Measurements from ENCODE around the gene MTF1. TPM values are rescaled to one million over a fixed set of nuclear protein-coding genes. Genes with fewer than 3 reads are reported as not detected.

The MTF1 gene
- total RNA-seq, 1 donor = 4.3 TPM

- Histone ChIP-seq H3K79me2 (ENCODE audit: insufficient read depth, low read length) (no peaks in the 10 kb centered on the region), H3K9me3 (ENCODE audit: low read depth, low read length) (no peaks in the 10 kb centered on the region), H3K36me3 (ENCODE audit: insufficient read depth, low read length) (no peaks in the 10 kb centered on the region), H3K4me2 (ENCODE audit: insufficient read depth, low read length) (no peak overlapping the region), H3K27me3 (ENCODE audit: insufficient read depth, low read length) (peaks cover 47% of the 10 kb centered on the region), H4K20me1 (ENCODE audit: insufficient read depth, low read length) (no peaks in the 10 kb centered on the region), H3K27ac (ENCODE audit: low read depth, low read length) (no peak overlapping the region), H3K4me1 (ENCODE audit: insufficient read depth, low read length) (no peaks in the 10 kb centered on the region), H2AFZ (ENCODE audit: low read length) (no peak overlapping the region), H3K4me3 (ENCODE audit: insufficient read depth, low read length) (no peak overlapping the region)
- peak; percentile 67 for DNase-seq (ENCODE audit: insufficient read length, low spot score, missing footprints)
- TF ChIP-seq CTCF (IDR thresholded peaks at IDR 0.05; ENCODE audit: extremely low read depth, low read depth, low read length) = no peak
Measured at GRCh38 chr1:37763791-37764413, 95.5 kb downstream of the MTF1 start.

DNA sequence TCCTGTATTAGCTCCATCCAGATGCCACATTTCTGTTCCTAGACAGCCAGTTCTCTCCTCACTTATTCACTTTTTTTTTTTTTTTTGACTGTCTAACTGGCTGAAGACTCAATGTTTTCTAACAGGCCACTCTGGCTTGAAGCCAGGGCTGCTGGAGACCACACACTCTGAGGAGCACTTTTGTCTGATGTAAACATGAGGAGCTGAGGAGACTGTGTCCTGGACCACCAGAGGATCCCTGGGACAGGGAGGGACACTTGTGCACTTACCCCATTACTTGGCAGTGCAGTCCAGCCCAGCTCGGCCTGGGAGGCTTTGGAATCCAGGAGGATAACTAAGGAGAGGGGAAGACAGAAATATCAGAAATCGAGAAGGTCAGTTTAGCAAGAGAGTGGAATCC is 96.9 kb downstream of the MTF1 start:
- TF ChIP-seq CTCF (IDR thresholded peaks at IDR 0.05; ENCODE audit: extremely low read depth, low read depth, low read length) = no peak
- Histone ChIP-seq H2AFZ (ENCODE audit: low read length) (no peak overlapping the region), H3K4me1 (ENCODE audit: insufficient read depth, low read length) (no peaks in the 10 kb centered on the region), H3K27me3 (ENCODE audit: insufficient read depth, low read length) (peaks cover 42% of the 10 kb centered on the region), H4K20me1 (ENCODE audit: insufficient read depth, low read length) (no peaks in the 10 kb centered on the region), H3K27ac (ENCODE audit: low read depth, low read length) (no peak overlapping the region), H3K4me2 (ENCODE audit: insufficient read depth, low read length) (no peak overlapping the region), H3K4me3 (ENCODE audit: insufficient read depth, low read length) (no peak overlapping the region), H3K9me3 (ENCODE audit: low read depth, low read length) (no peaks in the 10 kb centered on the region), H3K79me2 (ENCODE audit: insufficient read depth, low read length) (no peaks in the 10 kb centered on the region), H3K36me3 (ENCODE audit: insufficient read depth, low read length) (no peaks in the 10 kb centered on the region)
- no peak for DNase-seq (ENCODE audit: insufficient read length, low spot score, missing footprints)

DNA sequence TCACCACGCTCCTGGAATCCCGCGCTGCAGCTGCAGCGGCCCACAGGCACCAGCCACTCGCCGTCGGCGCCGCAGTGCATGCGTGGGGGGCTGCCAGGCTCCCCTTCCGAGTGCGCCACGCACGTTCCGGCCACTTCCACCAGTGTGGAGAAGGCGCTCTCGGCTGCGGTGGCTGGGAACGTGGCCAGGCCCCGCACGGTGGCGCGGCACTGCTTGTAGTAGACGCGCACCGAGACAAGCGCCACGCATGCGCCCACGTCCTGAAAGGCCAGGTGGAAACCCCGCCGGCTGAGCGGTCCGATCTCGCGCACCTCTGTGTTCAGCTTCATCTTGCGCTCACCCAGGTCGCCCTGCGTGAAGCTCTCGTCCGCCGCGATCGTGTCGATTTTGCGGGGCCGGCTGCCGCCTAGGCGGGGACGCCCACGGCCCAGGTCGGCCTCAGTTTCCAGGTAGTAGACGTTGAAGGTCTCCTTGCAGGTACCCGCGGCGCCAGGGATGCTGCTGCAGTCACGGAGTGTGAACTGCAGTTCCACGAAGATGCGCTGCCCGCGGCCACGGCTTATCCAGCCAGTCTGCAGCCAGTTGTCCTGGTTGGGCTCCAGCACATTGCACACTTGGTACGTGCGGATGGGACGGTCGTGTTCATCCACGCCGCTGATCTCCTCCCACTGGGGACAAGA is 97.8 kb downstream of the MTF1 start:
- H4K20me1 ChIP-seq (ENCODE audit: insufficient read depth, low read length) = no peaks in the 10 kb centered on the region
- H2AFZ ChIP-seq (ENCODE audit: low read length) = no peak overlapping the region
- H3K4me3 ChIP-seq (ENCODE audit: insufficient read depth, low read length) = no peak overlapping the region

More for the DNA sequence above, 97.8 kb downstream of the MTF1 start:
- H3K4me1 ChIP-seq (ENCODE audit: insufficient read depth, low read length) = no peaks in the 10 kb centered on the region
- H3K27ac ChIP-seq (ENCODE audit: low read depth, low read length) = no peak overlapping the region
- H3K79me2 ChIP-seq (ENCODE audit: insufficient read depth, low read length) = no peaks in the 10 kb centered on the region
- H3K4me2 ChIP-seq (ENCODE audit: insufficient read depth, low read length) = no peak overlapping the region
- peaks cover 39% of the 10 kb centered on the region for H3K27me3 ChIP-seq (ENCODE audit: insufficient read depth, low read length)
- no peak for DNase-seq (ENCODE audit: insufficient read length, low spot score, missing footprints)
- H3K36me3 ChIP-seq (ENCODE audit: insufficient read depth, low read length) = no peaks in the 10 kb centered on the region
- no peak for TF ChIP-seq CTCF (IDR thresholded peaks at IDR 0.05; ENCODE audit: extremely low read depth, low read depth, low read length)
- H3K9me3 ChIP-seq (ENCODE audit: low read depth, low read length) = no peaks in the 10 kb centered on the region

Small RNA genes within 50 kb of the gene (small RNA-seq; reads per million reads assigned to genes)
- not detected for gene RF00092
- not detected for gene RNU6-584P

Other genes starting within 250 kb of the MTF1 start
- gene RSPO1, start 224.7 kb downstream of the MTF1 start, total RNA-seq = 0.36 TPM in 1 of 2 replicates, not detected in the other
- 1.5 and 1.8 TPM in 2 replicates for gene CDCA8, start 167.1 kb downstream of the MTF1 start, total RNA-seq
- gene EPHA10, start 94.5 kb downstream of the MTF1 start, total RNA-seq = not detected in 2 replicates
- 0.29 and 0.36 TPM in 2 replicates for gene MANEAL, start 65.7 kb downstream of the MTF1 start, total RNA-seq
- 11.6 and 12.1 TPM in 2 replicates for gene C1orf122, start 51.8 kb downstream of the MTF1 start, total RNA-seq
- 8.3 and 8.5 TPM in 2 replicates for gene YRDC, start 51.4 kb downstream of the MTF1 start, total RNA-seq
- 39.4 and 48.6 TPM in 2 replicates for gene INPP5B, start 87.5 kb upstream of the MTF1 start, total RNA-seq
- 68.7 and 76.7 TPM in 2 replicates for gene SF3A3, start 130.4 kb upstream of the MTF1 start, total RNA-seq
- gene FHL3, start 145.9 kb upstream of the MTF1 start, total RNA-seq = 21.4 and 25.6 TPM in 2 replicates
- 38.7 and 39.8 TPM in 2 replicates for gene UTP11, start 153.1 kb upstream of the MTF1 start, total RNA-seq
- gene POU3F1, start 187.2 kb upstream of the MTF1 start, total RNA-seq = under 0.01 TPM in 2 replicates